Liver (tissue), 9 donors: ENCODE measurements around the gene BRD4. TPM values are rescaled to one million over a fixed set of nuclear protein-coding genes. Genes with fewer than 3 reads are reported as not detected.

Experiments
- DNase-seq: peaks from one replicate; pipeline ENCODE4 v3.0.0-alpha.2; 2017; ENCODE audit warnings: low spot score
- H3K27ac ChIP-seq, 2 donors: one replicate each; pipeline ENCODE4 v1.7.0; 2013; ENCODE audit warnings: inconsistent platforms in 2 of 2, low read length in 2 of 2, control low read depth in 1 of 2, low read depth in 1 of 2, mild to moderate bottlenecking in 1 of 2
- H3K27me3 ChIP-seq, 4 donors: one replicate each; pipeline versions ENCODE4 v1.6.1 to v1.7.0; 2013; ENCODE audit warnings: low read length in 3 of 4, inconsistent platforms in 1 of 4, mild to moderate bottlenecking in 1 of 4, moderate library complexity in 1 of 4; ENCODE audit not compliant: control insufficient read depth in 4 of 4, insufficient read depth in 4 of 4
- H3K36me3 ChIP-seq, 4 donors: one replicate each; pipeline versions ENCODE4 v1.6.1 to v1.7.0; 2013; ENCODE audit warnings: low read length in 3 of 4, mild to moderate bottlenecking in 3 of 4, low read depth in 1 of 4, moderate library complexity in 1 of 4; ENCODE audit not compliant: control insufficient read depth in 4 of 4, insufficient read depth in 3 of 4
- H3K4me1 ChIP-seq, 4 donors: one replicate each; pipeline versions ENCODE4 v1.6.1 to v1.7.0; 2013; ENCODE audit warnings: low read length in 3 of 4, mild to moderate bottlenecking in 3 of 4, moderate library complexity in 1 of 4; ENCODE audit not compliant: control insufficient read depth in 4 of 4, insufficient read depth in 4 of 4
- H3K4me3 ChIP-seq, 3 donors: one replicate each; pipeline versions ENCODE4 v1.6.1 to v1.7.0; 2013; ENCODE audit warnings: low read length in 3 of 3, control low read depth in 1 of 3, low read depth in 1 of 3, mild to moderate bottlenecking in 1 of 3
- H3K9ac ChIP-seq, 2 donors: one replicate each; pipeline ENCODE4 v1.7.0; 2013; ENCODE audit warnings: low read length in 2 of 2, mild to moderate bottlenecking in 2 of 2, moderate library complexity in 2 of 2, control low read depth in 1 of 2, low read depth in 1 of 2
- H3K9me3 ChIP-seq, 4 donors: one replicate each; pipeline versions ENCODE4 v1.6.1 to v1.7.0; 2013; ENCODE audit warnings: low read length in 3 of 4; ENCODE audit not compliant: control insufficient read depth in 4 of 4
- EGR1 ChIP-seq, 2 donors: IDR thresholded peaks; 2 replicates each; pipeline ENCODE4 v1.6.1; 2016 to 2018; ENCODE audit warnings: antibody characterized with exemption in 2 of 2, low read depth in 2 of 2
- FOXA1 ChIP-seq: IDR thresholded peaks from 2 replicates; pipeline ENCODE4 v1.6.1; 2016; ENCODE audit warnings: antibody characterized with exemption
- FOXA2 ChIP-seq: IDR thresholded peaks from 2 replicates; pipeline ENCODE4 v1.6.1; 2016; ENCODE audit warnings: antibody characterized with exemption
- GABPA ChIP-seq, 2 donors: IDR thresholded peaks in 1 of 2; conservative IDR thresholded peaks in 1 of 2; 2 replicates each; pipeline ENCODE4 v1.6.1; 2016; ENCODE audit warnings: antibody characterized with exemption in 2 of 2, mild to moderate bottlenecking in 1 of 2, moderate library complexity in 1 of 2
- HNF4A ChIP-seq, 2 donors: conservative IDR thresholded peaks; 2 replicates each; pipeline ENCODE4 v1.6.1; 2016; ENCODE audit warnings: antibody characterized with exemption in 2 of 2, mild to moderate bottlenecking in 2 of 2
- RAD21 ChIP-seq, 2 donors: IDR thresholded peaks; 2 replicates each; pipeline ENCODE4 v1.6.1; 2016; ENCODE audit warnings: antibody characterized with exemption in 2 of 2, mild to moderate bottlenecking in 2 of 2
- RXRA ChIP-seq, 2 donors: IDR thresholded peaks; 2 replicates each; pipeline ENCODE4 v1.6.1; 2017 to 2018; ENCODE audit warnings: antibody characterized with exemption in 2 of 2, mild to moderate bottlenecking in 1 of 2
- SP1 ChIP-seq: IDR thresholded peaks from 2 replicates; pipeline ENCODE4 v1.6.1; 2018; ENCODE audit warnings: antibody characterized with exemption, mild to moderate bottlenecking
- TAF1 ChIP-seq: conservative IDR thresholded peaks from 2 replicates; pipeline ENCODE4 v1.6.1; 2016; ENCODE audit warnings: antibody characterized with exemption, mild to moderate bottlenecking
- YY1 ChIP-seq: IDR thresholded peaks from 2 replicates; pipeline ENCODE4 v1.6.1; 2016; ENCODE audit warnings: antibody characterized with exemption, mild to moderate bottlenecking
- WGBS: extraction: QIAGEN DNeasy Blood & Tissue Kit; methylation state at CpG from one replicate; pipeline ENCODE4 v1.1.7; 2013; 5-methylcytosine and 5-hydroxymethylcytosine counted together
- polyA plus RNA-seq, 2 donors: library from polyadenylated mRNA; stranded (reverse) in 1 of 2; unstranded in 1 of 2; fragments of 200-250 nt in 1 of 2; fragments of >200 nt in 1 of 2; fragmentation: Nextera tagmentation in 1 of 2; extraction: Ambion mirVana in 1 of 2; gene quantifications; one replicate each; pipeline versions ENCODE4 v1.2.1 to v1.2.3, GENCODE V29; 2013 to 2015
- total RNA-seq, 2 donors: library from RNA; depleted of rRNA; stranded (reverse); fragments of >200 nt; gene quantifications; one replicate each; pipeline ENCODE4 v1.2.3, GENCODE V29; 2014
- TF ChIP-seq, protein P1 (sequence below): IDR thresholded peaks from 2 replicates; pipeline ENCODE4 v1.6.1; 2016; ENCODE audit warnings: antibody characterized with exemption
- TF ChIP-seq, protein P2 (sequence below): IDR thresholded peaks from 2 replicates; pipeline ENCODE4 v1.6.1; 2016; ENCODE audit warnings: antibody characterized with exemption, mild to moderate bottlenecking
- TF ChIP-seq, protein P3 (sequence below): IDR thresholded peaks from 2 replicates; pipeline ENCODE4 v1.6.1; 2016; ENCODE audit warnings: antibody characterized with exemption
- TF ChIP-seq, protein P4 (sequence below): IDR thresholded peaks from 2 replicates; pipeline ENCODE4 v1.6.1; 2016; ENCODE audit warnings: antibody characterized with exemption
- TF ChIP-seq, protein P5 (sequence below): fragments of 150-350 bp; IDR thresholded peaks from 2 replicates; pipeline ENCODE4 v1.5.1; 2017; ENCODE audit warnings: improper control_type of control experiment, low read depth, low read length; ENCODE audit not compliant: missing input control
- donor health status: healthy.
- donor health status: healthy.
- donor health status: healthy.
- donor health status: healthy.
- donor health status: healthy.

The BRD4 gene
- total and polyA plus RNA-seq, 4 donors = 13.6 to 25.8 (median 20.5) TPM

DNA sequence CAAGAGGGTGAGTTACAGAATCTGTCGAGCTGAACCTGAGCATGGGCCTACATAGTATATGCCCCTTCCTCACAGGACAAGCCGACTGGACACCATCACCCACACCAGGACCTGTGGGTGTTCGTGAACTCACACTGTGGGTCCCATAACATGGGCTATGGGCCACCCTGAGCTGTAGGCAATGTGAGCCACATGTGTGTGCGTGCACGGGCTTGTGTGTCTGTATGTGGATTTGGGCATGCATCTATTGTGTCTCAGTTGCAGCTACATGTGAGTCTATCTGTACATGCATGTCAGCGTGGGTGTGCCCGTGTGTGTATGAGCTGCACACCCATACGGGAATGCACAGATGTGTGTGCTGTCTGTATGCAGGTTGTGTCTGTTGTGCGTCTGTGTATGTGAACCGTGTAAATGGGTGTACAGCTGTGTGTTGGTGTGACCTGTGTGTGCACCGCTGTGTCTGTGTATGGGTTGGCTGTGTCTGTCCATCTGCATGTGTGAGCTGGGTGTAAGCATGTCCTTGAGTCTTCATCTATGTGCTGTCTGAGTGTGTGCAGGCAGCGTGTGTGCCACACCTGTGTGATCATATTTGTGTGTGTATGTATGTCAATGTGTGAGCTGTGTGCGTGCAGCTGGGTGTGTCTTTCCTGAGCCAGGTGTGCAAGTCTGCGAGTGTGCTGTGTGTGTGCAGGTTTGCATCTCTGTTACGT, 133.2 kb downstream of the BRD4 start:
- H3K9ac ChIP-seq = no peak overlapping the region
- no peak for DNase-seq
- 80% methylated on average over 15 of the region's 15 CpGs for WGBS
- no peak overlapping the region for H3K27ac ChIP-seq
- H3K27me3 ChIP-seq = peaks cover 0 to 4% (median 1%) of the 10 kb centered on the region in 4 donors
- H3K9me3 ChIP-seq = no peaks in the 10 kb centered on the region
- no peak for TF ChIP-seq RXRA (IDR thresholded peaks at IDR 0.05)
- TF ChIP-seq GABPA (IDR thresholded peaks at IDR 0.05 in 1 of 2, conservative IDR thresholded peaks at IDR 0.05 in 1 of 2) = no peak
- TF ChIP-seq SP1 = no peak
- TF ChIP-seq EGR1 (IDR thresholded peaks at IDR 0.05; ENCODE audit: low read depth in 2 of 2) = no peak
- TF ChIP-seq, protein P1, sequence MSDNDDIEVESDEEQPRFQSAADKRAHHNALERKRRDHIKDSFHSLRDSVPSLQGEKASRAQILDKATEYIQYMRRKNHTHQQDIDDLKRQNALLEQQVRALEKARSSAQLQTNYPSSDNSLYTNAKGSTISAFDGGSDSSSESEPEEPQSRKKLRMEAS = no peak
- no peak for TF ChIP-seq HNF4A (conservative IDR thresholded peaks at IDR 0.05)
- TF ChIP-seq, protein P2, sequence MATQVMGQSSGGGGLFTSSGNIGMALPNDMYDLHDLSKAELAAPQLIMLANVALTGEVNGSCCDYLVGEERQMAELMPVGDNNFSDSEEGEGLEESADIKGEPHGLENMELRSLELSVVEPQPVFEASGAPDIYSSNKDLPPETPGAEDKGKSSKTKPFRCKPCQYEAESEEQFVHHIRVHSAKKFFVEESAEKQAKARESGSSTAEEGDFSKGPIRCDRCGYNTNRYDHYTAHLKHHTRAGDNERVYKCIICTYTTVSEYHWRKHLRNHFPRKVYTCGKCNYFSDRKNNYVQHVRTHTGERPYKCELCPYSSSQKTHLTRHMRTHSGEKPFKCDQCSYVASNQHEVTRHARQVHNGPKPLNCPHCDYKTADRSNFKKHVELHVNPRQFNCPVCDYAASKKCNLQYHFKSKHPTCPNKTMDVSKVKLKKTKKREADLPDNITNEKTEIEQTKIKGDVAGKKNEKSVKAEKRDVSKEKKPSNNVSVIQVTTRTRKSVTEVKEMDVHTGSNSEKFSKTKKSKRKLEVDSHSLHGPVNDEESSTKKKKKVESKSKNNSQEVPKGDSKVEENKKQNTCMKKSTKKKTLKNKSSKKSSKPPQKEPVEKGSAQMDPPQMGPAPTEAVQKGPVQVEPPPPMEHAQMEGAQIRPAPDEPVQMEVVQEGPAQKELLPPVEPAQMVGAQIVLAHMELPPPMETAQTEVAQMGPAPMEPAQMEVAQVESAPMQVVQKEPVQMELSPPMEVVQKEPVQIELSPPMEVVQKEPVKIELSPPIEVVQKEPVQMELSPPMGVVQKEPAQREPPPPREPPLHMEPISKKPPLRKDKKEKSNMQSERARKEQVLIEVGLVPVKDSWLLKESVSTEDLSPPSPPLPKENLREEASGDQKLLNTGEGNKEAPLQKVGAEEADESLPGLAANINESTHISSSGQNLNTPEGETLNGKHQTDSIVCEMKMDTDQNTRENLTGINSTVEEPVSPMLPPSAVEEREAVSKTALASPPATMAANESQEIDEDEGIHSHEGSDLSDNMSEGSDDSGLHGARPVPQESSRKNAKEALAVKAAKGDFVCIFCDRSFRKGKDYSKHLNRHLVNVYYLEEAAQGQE = no peak
- TF ChIP-seq TAF1 = no peak
- TF ChIP-seq, protein P3, sequence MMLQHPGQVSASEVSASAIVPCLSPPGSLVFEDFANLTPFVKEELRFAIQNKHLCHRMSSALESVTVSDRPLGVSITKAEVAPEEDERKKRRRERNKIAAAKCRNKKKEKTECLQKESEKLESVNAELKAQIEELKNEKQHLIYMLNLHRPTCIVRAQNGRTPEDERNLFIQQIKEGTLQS = no peak
- TF ChIP-seq, protein P4, sequence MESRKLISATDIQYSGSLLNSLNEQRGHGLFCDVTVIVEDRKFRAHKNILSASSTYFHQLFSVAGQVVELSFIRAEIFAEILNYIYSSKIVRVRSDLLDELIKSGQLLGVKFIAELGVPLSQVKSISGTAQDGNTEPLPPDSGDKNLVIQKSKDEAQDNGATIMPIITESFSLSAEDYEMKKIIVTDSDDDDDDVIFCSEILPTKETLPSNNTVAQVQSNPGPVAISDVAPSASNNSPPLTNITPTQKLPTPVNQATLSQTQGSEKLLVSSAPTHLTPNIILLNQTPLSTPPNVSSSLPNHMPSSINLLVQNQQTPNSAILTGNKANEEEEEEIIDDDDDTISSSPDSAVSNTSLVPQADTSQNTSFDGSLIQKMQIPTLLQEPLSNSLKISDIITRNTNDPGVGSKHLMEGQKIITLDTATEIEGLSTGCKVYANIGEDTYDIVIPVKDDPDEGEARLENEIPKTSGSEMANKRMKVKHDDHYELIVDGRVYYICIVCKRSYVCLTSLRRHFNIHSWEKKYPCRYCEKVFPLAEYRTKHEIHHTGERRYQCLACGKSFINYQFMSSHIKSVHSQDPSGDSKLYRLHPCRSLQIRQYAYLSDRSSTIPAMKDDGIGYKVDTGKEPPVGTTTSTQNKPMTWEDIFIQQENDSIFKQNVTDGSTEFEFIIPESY = no peak
- no peak for TF ChIP-seq YY1
- no peak for TF ChIP-seq FOXA2
- no peak for TF ChIP-seq FOXA1
- no peak overlapping the region for H3K4me3 ChIP-seq
- H3K4me1 ChIP-seq = peaks cover 0 to 5% (median 3%) of the 10 kb centered on the region in 4 donors
- H3K36me3 ChIP-seq = no peaks in the 10 kb centered on the region

DNA sequence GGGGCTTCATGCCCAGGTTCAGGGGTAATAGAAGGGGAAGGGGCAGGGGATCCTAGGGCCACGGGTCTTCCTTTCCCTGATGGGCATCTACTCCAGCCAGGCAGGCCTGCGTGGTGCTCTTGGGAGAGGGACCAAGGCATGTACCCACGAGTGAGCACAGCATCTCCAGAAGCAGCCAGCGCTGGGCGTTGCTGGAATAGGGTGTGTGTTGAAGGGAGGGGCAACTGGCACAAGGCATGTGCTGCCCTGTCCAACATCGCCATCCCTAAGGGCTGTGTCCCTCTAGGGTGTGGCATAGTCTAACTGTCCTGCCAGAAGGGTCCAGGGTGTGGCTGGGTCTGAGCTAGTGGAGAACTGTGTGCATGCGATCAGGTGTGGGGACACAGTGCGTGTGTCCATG, 134.4 kb downstream of the BRD4 start:
- Histone ChIP-seq H3K27me3 (peaks cover 0 to 4% (median 1%) of the 10 kb centered on the region in 4 donors), H3K9me3 (no peaks in the 10 kb centered on the region), H3K4me3 (no peak overlapping the region), H3K27ac (no peak overlapping the region), H3K4me1 (peaks cover 0 to 5% (median 3%) of the 10 kb centered on the region in 4 donors), H3K36me3 (no peaks in the 10 kb centered on the region), H3K9ac (no peak overlapping the region)
- no peak for DNase-seq
- TF ChIP-seq, protein P3 = no peak
- no peak for TF ChIP-seq HNF4A (conservative IDR thresholded peaks at IDR 0.05)
- no peak for TF ChIP-seq FOXA1
- no peak for TF ChIP-seq SP1
- TF ChIP-seq, protein P5, sequence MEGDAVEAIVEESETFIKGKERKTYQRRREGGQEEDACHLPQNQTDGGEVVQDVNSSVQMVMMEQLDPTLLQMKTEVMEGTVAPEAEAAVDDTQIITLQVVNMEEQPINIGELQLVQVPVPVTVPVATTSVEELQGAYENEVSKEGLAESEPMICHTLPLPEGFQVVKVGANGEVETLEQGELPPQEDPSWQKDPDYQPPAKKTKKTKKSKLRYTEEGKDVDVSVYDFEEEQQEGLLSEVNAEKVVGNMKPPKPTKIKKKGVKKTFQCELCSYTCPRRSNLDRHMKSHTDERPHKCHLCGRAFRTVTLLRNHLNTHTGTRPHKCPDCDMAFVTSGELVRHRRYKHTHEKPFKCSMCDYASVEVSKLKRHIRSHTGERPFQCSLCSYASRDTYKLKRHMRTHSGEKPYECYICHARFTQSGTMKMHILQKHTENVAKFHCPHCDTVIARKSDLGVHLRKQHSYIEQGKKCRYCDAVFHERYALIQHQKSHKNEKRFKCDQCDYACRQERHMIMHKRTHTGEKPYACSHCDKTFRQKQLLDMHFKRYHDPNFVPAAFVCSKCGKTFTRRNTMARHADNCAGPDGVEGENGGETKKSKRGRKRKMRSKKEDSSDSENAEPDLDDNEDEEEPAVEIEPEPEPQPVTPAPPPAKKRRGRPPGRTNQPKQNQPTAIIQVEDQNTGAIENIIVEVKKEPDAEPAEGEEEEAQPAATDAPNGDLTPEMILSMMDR = no peak
- TF ChIP-seq RAD21 (IDR thresholded peaks at IDR 0.05) = no peak
- 53% methylated on average over 8 of the region's 8 CpGs for WGBS
